Osteoblast (primary cell): ENCODE measurements around the gene NT5C2. TPM values are rescaled to one million over a fixed set of nuclear protein-coding genes. Genes with fewer than 3 reads are reported as not detected.

ENCODE experiments used
- DNase-seq: peaks from one replicate; pipeline ENCODE4 v3.0.0; 2011; ENCODE audit warnings: low spot score, mixed read lengths; ENCODE audit not compliant: insufficient read length; ENCODE audit errors: missing footprints
- H2AFZ ChIP-seq: 2 replicates; pipeline ENCODE4 v1.6.0; 2011; ENCODE audit warnings: mild to moderate bottlenecking, low read length
- H3K27ac ChIP-seq: 2 replicates; pipeline ENCODE4 v1.5.1; 2011; ENCODE audit warnings: mild to moderate bottlenecking, low read depth, low read length, moderate library complexity
- H3K27me3 ChIP-seq: 2 replicates; pipeline ENCODE4 v1.6.0; 2012; ENCODE audit warnings: mild to moderate bottlenecking, control low read depth, inconsistent platforms, low read length, moderate library complexity; ENCODE audit not compliant: insufficient read depth
- H3K36me3 ChIP-seq: 2 replicates; pipeline ENCODE4 v1.5.1; 2011; ENCODE audit warnings: mild to moderate bottlenecking, low read length, control low read depth, moderate library complexity; ENCODE audit not compliant: insufficient read depth
- H3K4me1 ChIP-seq: 2 replicates; pipeline ENCODE4 v1.5.1; 2011; ENCODE audit warnings: mild to moderate bottlenecking, low read length, control low read depth, moderate library complexity; ENCODE audit not compliant: insufficient read depth
- H3K4me2 ChIP-seq: 2 replicates; pipeline ENCODE4 v1.6.0; 2011; ENCODE audit warnings: mild to moderate bottlenecking, low read length; ENCODE audit not compliant: insufficient read depth
- H3K4me3 ChIP-seq: fragments of 200-600 bp; sonication (generic); 3 replicates; pipeline ENCODE4 v1.5.1; 2012; ENCODE audit warnings: mild to moderate bottlenecking, low read length, inconsistent platforms; ENCODE audit not compliant: insufficient read depth
- H3K79me2 ChIP-seq: 2 replicates; pipeline ENCODE4 v1.6.0; 2012; ENCODE audit warnings: mild to moderate bottlenecking, low read length, control low read depth, inconsistent platforms; ENCODE audit not compliant: insufficient read depth
- H3K9me3 ChIP-seq: 2 replicates; pipeline ENCODE4 v1.5.1; 2011; ENCODE audit warnings: low read depth, low read length, control low read depth
- H4K20me1 ChIP-seq: 2 replicates; pipeline ENCODE4 v1.6.0; 2012; ENCODE audit warnings: mild to moderate bottlenecking, low read length, control low read depth; ENCODE audit not compliant: insufficient read depth
- total RNA-seq: library from RNA; depleted of rRNA; stranded (reverse); fragments of >200 nt; gene quantifications from 2 replicates; pipeline ENCODE4 v1.2.3, GENCODE V29; 2012
- TF ChIP-seq, protein P1 (sequence below): IDR thresholded peaks from 2 replicates; pipeline ENCODE4 v1.5.1; 2011; ENCODE audit warnings: mild to moderate bottlenecking, low read depth, low read length, moderate library complexity; ENCODE audit errors: extremely low read depth

NT5C2 gene
- total RNA-seq, 1 donor: 94.1 TPM

GRCh38 chr10:103077020-103077419 is 116.1 kb downstream of the NT5C2 start:
- H3K36me3 ChIP-seq: no peaks in the 10 kb centered on the region
- no peak overlapping the region for H3K4me3 ChIP-seq
- TF ChIP-seq, protein P1, sequence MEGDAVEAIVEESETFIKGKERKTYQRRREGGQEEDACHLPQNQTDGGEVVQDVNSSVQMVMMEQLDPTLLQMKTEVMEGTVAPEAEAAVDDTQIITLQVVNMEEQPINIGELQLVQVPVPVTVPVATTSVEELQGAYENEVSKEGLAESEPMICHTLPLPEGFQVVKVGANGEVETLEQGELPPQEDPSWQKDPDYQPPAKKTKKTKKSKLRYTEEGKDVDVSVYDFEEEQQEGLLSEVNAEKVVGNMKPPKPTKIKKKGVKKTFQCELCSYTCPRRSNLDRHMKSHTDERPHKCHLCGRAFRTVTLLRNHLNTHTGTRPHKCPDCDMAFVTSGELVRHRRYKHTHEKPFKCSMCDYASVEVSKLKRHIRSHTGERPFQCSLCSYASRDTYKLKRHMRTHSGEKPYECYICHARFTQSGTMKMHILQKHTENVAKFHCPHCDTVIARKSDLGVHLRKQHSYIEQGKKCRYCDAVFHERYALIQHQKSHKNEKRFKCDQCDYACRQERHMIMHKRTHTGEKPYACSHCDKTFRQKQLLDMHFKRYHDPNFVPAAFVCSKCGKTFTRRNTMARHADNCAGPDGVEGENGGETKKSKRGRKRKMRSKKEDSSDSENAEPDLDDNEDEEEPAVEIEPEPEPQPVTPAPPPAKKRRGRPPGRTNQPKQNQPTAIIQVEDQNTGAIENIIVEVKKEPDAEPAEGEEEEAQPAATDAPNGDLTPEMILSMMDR: no peak
- H3K27me3 ChIP-seq: no peaks in the 10 kb centered on the region
- H3K4me1 ChIP-seq: no peaks in the 10 kb centered on the region
- H4K20me1 ChIP-seq: no peaks in the 10 kb centered on the region
- H3K79me2 ChIP-seq: no peaks in the 10 kb centered on the region
- H3K27ac ChIP-seq: no peak overlapping the region
- no peak for DNase-seq
- no peaks in the 10 kb centered on the region for H3K9me3 ChIP-seq
- no peak overlapping the region for H3K4me2 ChIP-seq
- no peak overlapping the region for H2AFZ ChIP-seq

DNA sequence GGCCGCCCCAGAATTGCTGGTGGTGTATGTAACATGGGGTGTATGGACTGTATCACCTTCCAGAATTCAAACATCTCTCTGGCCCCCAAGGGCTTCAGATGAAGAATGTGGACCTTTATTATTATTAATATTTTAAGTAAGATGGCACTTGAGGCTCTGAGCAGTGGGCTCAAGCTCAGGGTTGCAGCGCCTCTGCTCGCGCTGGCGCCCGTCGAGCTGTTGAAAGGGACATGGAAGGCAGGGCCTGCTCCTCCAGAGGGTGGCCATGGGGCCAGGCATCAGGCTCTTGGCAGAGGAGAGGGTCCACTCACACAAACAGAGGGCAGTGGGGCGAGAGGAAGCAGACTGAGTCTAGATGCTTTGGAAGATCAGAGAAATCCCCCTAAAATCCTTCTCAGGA is 120.2 kb downstream of the NT5C2 start:
- H3K9me3 ChIP-seq: no peaks in the 10 kb centered on the region
- H4K20me1 ChIP-seq: no peaks in the 10 kb centered on the region
- no peak overlapping the region for H3K4me2 ChIP-seq
- H3K36me3 ChIP-seq: no peaks in the 10 kb centered on the region
- DNase-seq: no peak
- TF ChIP-seq, protein P1: no peak
- no peaks in the 10 kb centered on the region for H3K79me2 ChIP-seq
- H3K27ac ChIP-seq: no peak overlapping the region
- no peaks in the 10 kb centered on the region for H3K27me3 ChIP-seq
- no peak overlapping the region for H2AFZ ChIP-seq
- peaks cover 3% of the 10 kb centered on the region for H3K4me1 ChIP-seq
- no peak overlapping the region for H3K4me3 ChIP-seq

DNA sequence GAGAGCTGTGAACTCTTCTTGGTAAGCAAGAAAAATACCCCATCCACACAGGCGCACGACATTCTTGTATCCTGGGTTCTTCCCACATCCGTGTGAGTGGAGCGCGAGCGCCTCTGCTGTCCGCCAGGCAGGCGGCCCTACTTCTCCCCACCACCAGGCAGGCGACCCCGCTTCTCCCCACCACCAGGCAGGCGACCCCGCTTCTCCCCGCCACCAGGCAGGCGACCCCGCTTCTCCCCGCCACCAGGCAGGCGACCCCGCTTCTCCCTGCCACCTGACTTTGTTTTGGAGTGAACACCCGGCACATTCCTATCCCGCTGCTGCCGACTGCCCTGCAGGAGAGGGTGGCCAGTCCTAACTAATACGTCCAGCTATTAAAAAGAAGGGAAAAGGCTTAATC is 120.8 kb downstream of the NT5C2 start:
- TF ChIP-seq, protein P1: no peak
- Histone ChIP-seq H3K9me3 (no peaks in the 10 kb centered on the region), H3K36me3 (no peaks in the 10 kb centered on the region), H3K27ac (no peak overlapping the region), H3K4me2 (no peak overlapping the region), H4K20me1 (no peaks in the 10 kb centered on the region), H3K79me2 (no peaks in the 10 kb centered on the region), H3K4me1 (peaks cover 3% of the 10 kb centered on the region), H2AFZ (no peak overlapping the region), H3K27me3 (no peaks in the 10 kb centered on the region), H3K4me3 (no peak overlapping the region)
- DNase-seq: no peak

DNA sequence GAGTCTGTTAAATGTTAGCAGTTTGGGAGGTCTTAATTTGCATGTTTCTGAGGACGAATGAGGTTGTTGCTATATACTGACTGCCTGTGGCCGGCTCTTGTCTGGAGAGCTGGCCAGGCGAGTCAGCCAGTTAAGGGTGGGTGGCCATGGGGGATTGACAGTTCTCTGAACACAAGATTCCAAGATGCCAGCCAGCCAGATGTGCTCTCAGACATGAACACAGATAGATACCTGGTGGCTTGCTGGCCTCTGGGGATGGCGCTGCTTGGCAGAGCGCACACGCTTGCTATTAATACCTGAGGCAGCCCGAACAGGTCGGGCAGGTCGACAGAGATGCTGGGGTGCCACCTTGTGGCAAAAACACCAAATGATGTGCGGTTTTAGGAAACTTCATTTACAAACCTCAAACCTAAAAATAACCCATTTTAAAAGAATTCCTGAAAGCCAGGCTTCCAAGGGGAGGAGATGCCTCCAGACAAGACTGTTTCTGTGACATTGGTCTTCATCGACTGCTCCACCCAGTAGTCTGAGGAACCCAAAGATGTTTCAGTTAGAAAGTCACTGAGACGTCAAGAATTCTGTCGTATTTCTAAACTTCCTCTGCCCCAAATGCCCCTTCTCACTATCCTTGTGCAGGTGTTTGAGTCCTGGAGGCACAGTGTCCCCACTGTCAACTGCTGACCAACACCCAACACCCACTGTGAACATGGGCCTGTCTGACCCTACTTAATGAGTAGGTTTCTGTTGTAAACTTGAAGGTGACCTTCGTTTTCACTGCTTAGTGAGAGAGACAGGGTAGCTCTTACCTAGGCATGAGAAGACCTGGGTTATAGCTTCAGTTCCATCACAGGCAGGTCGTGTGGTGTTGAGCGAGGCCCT is 123.4 kb downstream of the NT5C2 start:
- Histone ChIP-seq H3K36me3 (no peaks in the 10 kb centered on the region), H2AFZ (no peak overlapping the region), H3K4me2 (no peak overlapping the region), H3K27ac (no peak overlapping the region), H3K79me2 (no peaks in the 10 kb centered on the region), H3K27me3 (no peaks in the 10 kb centered on the region), H4K20me1 (no peaks in the 10 kb centered on the region), H3K4me1 (peaks cover 3% of the 10 kb centered on the region), H3K4me3 (no peak overlapping the region), H3K9me3 (no peaks in the 10 kb centered on the region)
- peak; percentile 80 for DNase-seq
- TF ChIP-seq, protein P1: peak; percentile 72
